ENCODE data around the gene HERC2.
"Not testable (repeated sequence)": the region's sequence is repeated elsewhere in the genome, so short reads cannot be mapped to it uniquely, and the experiment has no call there.

HERC2 gene

GRCh38 chr15:28243399-28243798 is 78.6 kb downstream of the HERC2 start:
- no peak for TF ChIP-seq CTCF (IDR thresholded peaks at IDR 0.05)
- Histone ChIP-seq H3K4me3 (no peak overlapping the region), H3K27ac (no peak overlapping the region)
- no peak for DNase-seq (ENCODE audit: low spot score)

DNA sequence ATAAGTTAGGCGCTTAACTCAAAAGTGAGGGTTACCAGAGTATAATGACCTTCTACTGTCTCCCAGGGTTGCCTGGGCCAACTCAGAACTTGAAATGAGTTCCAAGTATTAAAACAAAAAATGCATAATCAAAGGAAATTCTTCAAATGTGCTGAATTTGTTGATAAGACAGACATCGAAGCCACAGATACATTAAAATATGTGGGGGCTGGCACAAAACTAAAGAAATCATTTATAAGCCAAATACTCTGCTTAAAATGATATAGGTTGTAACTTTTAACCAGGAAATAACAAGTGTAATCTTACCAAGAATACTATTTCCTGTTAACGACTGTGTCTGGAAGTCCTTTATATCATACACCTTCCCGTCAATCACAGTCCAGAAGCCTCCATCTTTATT is 83.7 kb downstream of the HERC2 start:
- not testable (repeated sequence) for DNase-seq (ENCODE audit: low spot score); H3K27ac ChIP-seq; H3K4me3 ChIP-seq

DNA sequence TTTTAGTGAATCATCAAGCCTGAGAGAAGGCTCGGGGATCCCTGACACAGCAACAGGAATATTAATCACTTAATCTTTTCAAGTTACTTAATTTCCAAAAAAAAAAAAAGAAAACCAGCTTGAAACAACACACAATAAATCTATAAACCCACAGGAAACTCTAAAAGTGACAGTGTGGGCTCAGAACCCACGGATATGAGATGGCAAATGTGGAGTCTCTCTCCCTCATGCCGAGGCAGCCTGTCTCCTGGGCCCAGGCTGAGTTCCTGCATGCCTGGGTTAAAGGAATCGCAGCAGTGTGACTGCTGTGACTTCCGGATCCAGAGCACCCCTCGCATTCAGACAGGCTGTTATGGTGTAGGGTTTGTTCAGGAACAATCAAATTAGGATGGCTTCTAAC is 90.2 kb downstream of the HERC2 start:
- not testable (repeated sequence) for DNase-seq (ENCODE audit: low spot score); H3K27ac ChIP-seq; H3K4me3 ChIP-seq

DNA sequence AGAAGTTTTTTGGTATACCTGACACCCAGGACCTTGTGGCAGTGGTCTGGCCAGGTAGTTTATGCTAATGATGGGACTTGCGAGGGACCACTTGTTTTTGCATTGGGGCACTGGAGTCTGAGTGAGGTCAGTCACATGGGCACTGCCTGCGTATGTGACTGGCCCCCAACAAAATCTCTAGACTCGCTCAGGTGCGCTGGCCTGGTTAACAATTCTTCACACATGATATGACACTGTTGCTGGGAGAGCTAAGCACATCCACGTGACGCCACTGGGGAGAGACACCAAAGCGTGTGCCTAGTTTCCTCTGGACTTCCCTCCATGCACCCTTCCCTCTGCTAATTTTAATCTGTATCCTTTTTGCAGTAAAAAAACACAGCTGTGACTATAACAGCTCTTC is 90.6 kb downstream of the HERC2 start:
- not testable (repeated sequence) for H3K27ac ChIP-seq; H3K4me3 ChIP-seq; DNase-seq (ENCODE audit: low spot score)

DNA sequence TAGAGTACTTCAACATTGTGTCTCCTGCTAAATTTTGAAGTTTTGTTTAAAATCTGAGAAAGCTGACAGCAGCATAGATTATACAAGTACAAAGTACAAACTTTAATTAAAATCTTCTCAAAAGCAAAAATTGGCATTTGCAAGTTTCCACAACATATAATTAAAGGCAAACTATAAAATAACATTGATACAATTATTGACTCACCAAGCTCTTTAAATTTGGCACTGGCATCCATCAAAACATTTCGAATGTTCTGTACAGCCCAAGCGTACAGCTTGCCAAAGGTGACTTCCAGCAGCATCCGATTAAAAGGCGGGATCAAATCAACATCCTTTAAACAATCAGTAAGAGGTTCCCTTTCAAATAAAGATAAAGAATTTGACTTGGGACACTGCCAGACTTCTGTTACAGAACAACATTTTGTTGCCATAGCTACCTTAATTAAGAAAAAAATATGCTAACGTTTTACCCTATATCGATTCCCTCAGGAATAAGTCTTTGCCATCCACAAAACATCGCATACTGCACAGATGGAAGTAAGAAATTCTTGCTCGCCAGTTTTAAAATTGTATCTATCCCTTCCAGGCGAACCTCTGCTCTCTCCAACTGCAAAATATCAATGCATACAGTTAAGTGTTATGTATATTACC is 92.9 kb downstream of the HERC2 start:
- DNase-seq (ENCODE audit: low spot score), result not testable (repeated sequence)

DNA sequence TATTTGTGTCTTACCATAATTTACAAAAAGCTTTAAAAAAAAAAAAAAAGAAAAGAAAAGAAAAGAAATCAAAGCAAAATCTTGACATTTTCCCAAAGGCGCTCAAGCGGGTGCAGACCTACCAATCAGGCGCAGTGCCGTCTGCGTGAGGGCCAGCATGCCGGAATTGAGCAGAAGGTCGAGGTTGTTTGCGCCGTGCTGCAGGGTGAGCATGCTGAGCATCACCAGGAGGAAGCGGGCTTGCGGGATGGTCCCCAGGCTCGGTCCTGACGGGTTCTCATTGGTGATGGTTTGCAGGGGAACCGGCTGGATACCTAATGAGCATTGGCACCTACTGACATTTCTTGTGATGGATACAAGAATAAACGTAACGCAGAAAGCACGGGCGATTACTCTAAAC is 93.9 kb downstream of the HERC2 start:
- no peak overlapping the region for H3K27ac ChIP-seq
- no peak for DNase-seq (ENCODE audit: low spot score)
- no peak for TF ChIP-seq CTCF (IDR thresholded peaks at IDR 0.05)
- H3K4me3 ChIP-seq, result no peak overlapping the region

More for the DNA sequence above, 92.9 kb downstream of the HERC2 start:
- not testable (repeated sequence) for H3K4me3 ChIP-seq, H3K27ac ChIP-seq

DNA sequence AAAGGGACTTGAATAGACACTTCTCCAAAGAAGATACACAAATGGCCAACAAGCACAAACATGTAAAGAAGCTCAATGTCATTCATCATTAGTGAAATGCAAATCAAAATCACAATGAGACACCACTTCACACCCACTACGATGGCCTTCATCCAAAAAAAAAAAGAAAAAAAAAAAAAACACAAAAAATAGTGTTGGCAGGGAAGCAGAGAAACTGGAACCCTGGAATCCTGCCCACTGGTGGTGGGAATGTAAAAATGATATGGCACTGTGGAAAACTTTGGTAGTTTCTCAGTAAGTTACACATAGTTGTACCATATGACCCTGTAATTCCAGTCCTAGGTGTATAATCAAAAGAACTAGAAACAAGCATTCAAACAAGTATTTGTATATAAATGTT is 94.7 kb downstream of the HERC2 start:
- H3K4me3 ChIP-seq; H3K27ac ChIP-seq; DNase-seq (ENCODE audit: low spot score): not testable (repeated sequence)

- not testable (repeated sequence) for DNase-seq (ENCODE audit: low spot score); H3K27ac ChIP-seq; H3K4me3 ChIP-seq
Observed at GRCh38 chr15:28222612-28223011, 99.4 kb downstream of the HERC2 start.

GRCh38 chr15:28221696-28222095 is 100.3 kb downstream of the HERC2 start:
- not testable (repeated sequence) for H3K4me3 ChIP-seq; H3K27ac ChIP-seq; DNase-seq (ENCODE audit: low spot score)

- TF ChIP-seq CTCF (IDR thresholded peaks at IDR 0.05), result no peak
- no peak overlapping the region for H3K27ac ChIP-seq
- H3K4me3 ChIP-seq, result no peak overlapping the region
- DNase-seq (ENCODE audit: low spot score), result no peak
Observed at GRCh38 chr15:28219116-28219515, 102.9 kb downstream of the HERC2 start.

DNA sequence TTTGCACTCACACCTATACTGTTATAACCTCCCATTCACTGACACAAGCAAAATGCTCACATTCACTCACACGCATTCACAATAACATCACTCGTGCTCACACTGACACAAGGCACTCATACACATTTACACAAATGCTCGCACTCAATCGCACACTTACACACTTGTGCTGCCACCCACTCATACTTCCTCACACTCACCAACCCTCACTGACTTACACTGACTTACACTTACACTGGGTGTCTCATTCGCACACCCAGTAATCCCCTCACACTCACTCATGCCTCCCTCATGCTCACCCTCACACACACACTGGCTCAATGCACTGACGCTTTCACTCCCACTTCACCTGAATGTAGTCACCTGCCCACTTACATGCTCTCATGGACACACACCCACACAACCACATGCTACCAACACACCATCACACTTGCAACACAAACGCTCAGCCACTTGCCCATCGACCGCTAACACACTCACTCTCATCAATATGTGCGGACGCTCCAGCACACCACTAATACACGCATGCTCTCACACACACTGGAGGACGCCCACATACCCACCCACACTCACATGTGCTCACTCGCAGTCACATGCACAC is 104.9 kb downstream of the HERC2 start:
- DNase-seq (ENCODE audit: low spot score), result not testable (repeated sequence)

DNA sequence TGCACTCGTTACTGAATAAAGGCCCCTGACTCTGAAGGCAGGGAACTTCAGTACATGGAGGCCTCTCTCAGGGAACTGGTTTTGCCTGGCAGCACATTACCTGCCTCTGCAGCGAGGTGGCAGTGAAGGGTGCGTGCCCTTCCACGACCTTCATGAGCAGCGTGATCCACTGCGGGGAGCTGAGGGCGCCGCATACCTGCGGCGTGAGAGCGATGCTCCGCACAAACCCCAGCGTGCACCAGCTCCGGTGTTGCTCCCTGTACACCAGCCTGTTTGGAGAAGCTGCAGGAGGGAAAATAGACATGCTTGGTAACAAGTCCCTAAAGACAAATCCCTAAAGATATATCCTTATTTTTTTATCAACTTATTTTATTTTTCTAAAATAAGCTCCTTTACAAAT is 106.5 kb downstream of the HERC2 start:
- not testable (repeated sequence) for DNase-seq (ENCODE audit: low spot score); H3K27ac ChIP-seq; H3K4me3 ChIP-seq

More for the DNA sequence above, 104.9 kb downstream of the HERC2 start:
- H3K27ac ChIP-seq, H3K4me3 ChIP-seq: not testable (repeated sequence)

DNA sequence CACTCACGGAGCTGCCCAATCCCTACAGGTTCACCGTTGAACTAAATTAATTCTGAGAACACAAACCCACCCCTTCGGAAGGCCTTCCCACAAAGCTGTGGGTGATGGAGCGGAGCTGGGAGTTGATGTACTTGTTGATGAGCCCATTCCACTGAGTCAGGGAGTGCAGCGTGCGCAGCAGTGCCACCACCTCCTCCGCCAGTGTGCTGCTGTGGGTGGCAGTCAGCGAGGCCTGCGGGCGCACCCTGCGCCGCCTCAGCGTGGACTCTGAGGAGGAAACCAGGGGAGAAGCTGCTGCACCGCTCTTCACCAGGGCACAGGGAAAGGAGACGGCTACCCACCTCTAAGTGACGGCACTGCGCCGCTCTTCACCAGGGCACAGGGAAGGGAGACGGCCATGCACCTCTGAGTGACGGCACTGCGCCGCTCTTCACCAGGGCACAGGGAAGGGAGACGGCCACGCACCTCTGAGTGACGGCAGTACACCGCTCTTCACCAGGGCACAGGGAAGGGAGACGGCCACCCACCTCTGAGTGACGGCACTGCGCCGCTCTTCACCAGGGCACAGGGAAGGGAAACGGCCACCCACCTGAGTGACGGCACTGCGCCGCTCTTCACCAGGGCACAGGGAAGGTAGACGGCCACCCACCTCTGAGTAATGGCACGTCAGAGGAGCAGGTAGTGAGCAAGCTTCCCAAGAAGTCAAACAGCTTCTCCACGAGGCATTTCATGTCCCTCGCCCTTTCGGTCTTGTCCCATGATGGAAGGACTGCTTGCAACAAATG is 107.8 kb downstream of the HERC2 start:
- not testable (repeated sequence) for H3K4me3 ChIP-seq; DNase-seq (ENCODE audit: low spot score); H3K27ac ChIP-seq

DNA sequence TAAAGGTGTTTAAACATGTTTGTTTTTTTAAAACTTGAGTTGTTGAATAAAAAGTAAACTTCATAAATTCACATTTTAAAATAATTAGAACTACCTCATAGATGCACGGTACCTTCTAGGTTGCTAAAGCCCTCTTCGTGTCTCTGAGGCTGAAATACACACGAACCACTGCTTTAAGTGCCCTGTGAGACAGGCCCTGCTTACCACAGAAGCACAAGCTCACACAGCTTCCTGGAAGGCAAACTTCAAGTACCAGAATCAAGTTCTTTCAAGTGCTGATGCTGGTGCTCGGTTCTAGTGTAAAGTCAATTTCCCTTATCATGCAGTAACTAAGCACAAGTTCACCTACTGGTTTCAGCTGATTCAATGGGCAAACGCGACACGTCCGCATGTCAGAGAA is 108.6 kb downstream of the HERC2 start:
- H3K4me3 ChIP-seq; H3K27ac ChIP-seq; DNase-seq (ENCODE audit: low spot score): not testable (repeated sequence)

Measured in coronary artery (tissue), 2 donors.